ENCODE results near the gene CRYBB1.

The CRYBB1 gene

DNA sequence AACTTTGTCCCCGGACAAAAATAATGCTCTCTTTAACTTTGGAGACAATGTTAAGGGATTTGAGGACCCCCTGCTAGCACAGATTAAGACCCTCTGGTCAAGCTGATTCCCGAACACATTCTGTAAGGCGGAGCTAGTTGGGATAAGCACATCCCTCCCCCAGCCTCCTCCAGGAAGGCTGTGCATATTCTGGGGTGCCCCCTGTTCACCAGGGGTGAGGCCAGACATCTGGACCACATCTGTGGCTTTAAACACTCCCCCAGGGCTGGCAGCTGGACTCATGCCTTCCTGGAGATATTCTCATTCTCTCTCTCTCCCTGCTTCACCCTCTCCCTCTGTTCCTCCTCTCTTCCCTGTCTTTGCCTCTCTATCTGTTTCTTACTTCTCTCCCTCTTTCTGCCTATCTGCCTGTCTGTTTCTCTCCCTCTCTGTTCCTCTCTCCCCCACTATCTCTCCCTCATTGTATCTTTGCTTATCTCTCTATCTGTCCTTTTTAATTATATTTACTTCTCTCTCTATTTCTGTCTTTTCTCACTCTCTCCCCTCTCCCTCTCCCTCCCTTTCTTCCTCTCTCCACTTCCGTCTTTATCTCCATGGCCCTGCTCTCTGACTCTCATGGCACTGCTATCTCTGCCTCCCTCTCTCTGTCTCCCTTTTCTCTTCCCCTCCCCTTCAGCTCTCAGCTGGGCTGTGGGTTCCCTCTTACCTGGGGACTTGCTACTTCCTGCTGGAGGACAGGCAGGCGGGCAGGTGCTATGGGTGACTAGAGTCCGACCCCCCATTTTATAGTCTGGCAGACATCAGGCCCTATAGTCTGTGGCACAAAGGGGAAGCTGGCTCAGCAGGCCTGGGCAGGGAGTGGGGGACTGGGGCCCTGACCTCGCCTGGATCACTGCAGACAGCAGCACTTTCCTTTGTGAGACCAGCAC is at the start of gene CRYBB1:
TSS of gene CRYBB1 (minus strand) at position 757 of the 929 bp plus-strand sequence. CDS start 1,708 bp downstream, outside the sequence.
- TF ChIP-seq, protein P1, sequence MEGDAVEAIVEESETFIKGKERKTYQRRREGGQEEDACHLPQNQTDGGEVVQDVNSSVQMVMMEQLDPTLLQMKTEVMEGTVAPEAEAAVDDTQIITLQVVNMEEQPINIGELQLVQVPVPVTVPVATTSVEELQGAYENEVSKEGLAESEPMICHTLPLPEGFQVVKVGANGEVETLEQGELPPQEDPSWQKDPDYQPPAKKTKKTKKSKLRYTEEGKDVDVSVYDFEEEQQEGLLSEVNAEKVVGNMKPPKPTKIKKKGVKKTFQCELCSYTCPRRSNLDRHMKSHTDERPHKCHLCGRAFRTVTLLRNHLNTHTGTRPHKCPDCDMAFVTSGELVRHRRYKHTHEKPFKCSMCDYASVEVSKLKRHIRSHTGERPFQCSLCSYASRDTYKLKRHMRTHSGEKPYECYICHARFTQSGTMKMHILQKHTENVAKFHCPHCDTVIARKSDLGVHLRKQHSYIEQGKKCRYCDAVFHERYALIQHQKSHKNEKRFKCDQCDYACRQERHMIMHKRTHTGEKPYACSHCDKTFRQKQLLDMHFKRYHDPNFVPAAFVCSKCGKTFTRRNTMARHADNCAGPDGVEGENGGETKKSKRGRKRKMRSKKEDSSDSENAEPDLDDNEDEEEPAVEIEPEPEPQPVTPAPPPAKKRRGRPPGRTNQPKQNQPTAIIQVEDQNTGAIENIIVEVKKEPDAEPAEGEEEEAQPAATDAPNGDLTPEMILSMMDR (IDR thresholded peaks at IDR 0.05), result no peak

DNA sequence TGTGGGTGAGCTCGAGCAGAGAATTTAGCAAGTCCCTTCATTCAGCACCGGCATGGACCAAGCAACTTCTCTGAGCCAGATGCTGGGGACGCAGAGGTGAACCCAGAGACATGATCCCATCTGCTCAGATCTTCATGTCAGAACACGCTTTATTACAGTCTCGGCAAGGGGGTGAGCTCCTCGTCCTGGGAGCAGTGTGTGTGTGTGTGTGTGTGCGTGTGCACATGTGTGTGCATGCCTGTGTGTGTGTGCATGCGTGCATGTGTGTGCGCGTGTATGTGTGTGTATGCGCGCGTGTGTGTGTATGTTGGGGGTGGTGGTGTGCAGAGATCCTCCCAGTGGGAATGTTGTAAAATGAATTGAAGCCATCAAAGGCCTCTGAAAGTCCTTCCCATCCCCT is 49.3 kb upstream of the CRYBB1 start:
- TF ChIP-seq, protein P1 (IDR thresholded peaks at IDR 0.05), result no peak

DNA sequence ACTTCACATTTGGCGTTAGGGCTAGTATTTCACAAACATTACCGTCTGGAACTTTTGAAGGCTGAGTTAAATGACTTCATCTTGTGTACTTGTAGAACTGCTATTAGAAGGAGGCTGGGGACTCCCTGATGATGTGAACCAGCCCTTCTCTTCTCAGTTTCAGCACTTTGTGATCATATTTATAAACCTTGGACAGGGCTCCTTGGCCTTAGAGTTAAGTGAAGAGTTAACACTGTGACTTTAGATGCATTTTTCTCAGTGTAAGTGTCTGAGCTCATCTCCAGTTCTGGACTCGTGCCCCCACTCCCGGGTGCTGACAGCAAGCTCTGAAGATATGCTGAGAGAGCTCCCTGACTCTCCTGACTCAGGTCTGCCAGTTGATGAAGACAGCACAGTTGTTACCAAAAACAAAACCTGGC is 48.0 kb upstream of the CRYBB1 start:
- TF ChIP-seq, protein P1 (IDR thresholded peaks at IDR 0.05), result no peak; the same call in none of the 2 replicates

DNA sequence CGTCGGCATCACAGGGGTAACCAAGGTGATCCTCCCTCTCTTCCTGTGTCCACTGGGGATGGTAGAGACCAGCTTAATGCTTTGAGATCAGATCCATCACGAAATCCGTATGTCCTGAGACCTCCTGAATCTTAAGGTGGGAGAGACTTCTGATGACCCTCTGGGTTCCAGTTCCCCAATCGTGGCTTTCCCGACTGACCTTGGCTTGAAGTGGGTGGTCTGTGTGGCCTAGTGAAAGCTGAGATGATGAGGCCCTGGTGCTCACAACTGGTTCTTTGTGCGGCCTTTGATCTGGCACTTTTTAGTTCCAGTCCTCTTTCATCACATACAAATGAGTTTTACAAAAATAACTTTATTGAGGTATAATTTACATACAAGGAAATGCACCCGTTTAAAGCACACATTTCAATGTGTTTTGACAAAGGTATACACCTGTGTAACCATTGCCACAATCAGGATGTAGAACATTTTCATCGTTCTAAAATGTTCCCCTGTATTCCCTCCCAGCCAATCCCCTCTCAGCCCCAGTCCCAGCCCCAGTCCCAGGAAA is 45.6 kb upstream of the CRYBB1 start:
- TF ChIP-seq, protein P1 (IDR thresholded peaks at IDR 0.05), result no peak

DNA sequence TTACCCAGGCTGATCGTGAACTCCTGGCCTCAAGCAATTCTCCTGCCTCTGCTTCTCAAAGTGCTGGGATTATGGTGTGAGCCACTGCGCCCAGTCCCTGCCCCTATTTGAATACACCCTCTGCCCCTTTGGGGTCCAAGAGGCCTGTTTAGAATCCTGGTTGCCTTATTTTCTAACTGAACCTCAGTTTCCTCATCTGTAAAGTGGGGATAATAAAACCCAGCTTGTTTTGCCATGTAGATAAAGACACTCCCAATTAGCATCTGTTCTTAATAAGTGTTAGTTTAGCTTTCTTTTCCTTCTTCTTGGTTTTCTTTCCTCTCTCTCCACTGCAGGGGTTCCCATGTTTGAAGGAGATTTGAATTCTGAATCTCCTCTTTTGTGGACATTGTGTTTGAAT is 44.3 kb upstream of the CRYBB1 start:
- TF ChIP-seq, protein P1 (IDR thresholded peaks at IDR 0.05), result no peak

DNA sequence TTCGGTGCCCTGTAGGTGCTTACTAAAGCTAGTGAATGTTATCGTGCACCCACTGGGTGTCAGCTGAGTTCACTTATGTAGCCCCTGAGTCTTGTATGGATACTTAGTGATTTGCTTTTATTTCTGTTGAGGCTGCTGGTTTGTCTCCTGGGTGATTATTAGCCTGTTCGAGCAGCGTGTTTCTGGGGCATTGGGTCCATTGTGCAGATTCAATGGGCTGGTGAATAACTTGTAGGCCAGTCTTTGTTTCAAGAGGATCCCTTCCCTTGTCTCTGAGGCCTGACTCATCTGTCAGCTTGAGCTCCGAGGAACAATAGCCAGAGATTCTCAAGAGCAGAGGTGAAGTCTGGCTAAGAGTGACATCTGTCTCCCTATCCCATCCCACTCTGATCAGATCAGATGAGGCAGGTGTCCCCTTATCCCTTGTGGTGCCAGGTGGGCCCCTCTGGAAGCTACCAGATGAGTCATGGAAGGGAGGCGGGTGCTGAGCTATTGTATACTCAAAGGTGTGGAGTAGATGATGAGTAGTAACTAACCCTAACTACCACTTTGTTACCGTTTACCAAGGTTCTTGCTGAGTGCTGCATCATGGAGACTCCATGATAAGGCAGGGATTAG is 43.2 kb upstream of the CRYBB1 start:
- TF ChIP-seq, protein P1 (IDR thresholded peaks at IDR 0.05), result no peak

DNA sequence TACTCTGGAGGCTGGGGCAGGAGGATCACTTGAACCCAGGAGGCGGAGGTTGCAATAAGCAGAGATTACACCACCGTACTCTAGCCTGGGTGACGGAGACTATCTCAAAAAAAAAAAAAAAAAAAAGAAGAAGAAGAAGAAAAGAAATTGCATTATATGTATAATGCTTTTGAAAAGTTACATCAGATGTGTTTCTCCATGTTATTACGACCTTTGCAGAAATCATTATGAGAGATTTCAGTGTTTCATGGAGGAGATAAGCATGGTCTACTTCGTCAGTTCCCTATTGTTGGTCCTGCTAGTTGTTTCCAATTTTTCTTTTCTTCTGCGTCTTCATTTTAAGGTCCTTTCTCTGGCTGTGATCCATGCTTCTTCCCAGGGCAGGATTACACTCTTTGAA is 42.5 kb upstream of the CRYBB1 start:
- TF ChIP-seq, protein P1 (IDR thresholded peaks at IDR 0.05), result no peak

All from LNCAP (cell line).